SK-N-SH treated with all-trans-retinoic acid at 6 μM for 48 hours (cell line): ENCODE measurements around the gene VASH1.

Experiments
- ATAC-seq: fragments of 200-7000 bp; cut with Tn5 transposase; 3 replicates; pipeline ENCODE4 v1.9.1; 2020; ENCODE audit warnings: mild to moderate bottlenecking, moderate library complexity
- ARNTL ChIP-seq: fragments of 450-650 bp; formaldehyde crosslinking; IDR thresholded peaks from 2 replicates; pipeline ENCODE4 v1.5.0; 2020; ENCODE audit warnings: low read depth, mild to moderate bottlenecking, moderate library complexity, borderline replicate concordance
- BACH2 ChIP-seq: fragments of 250-450 bp; sonication (Bioruptor Pico); IDR thresholded peaks from 2 replicates; pipeline ENCODE4 v1.9.0; 2021; ENCODE audit warnings: mild to moderate bottlenecking, borderline replicate concordance
- CSDC2 ChIP-seq: fragments of 250-450 bp; sonication (Bioruptor Pico); IDR thresholded peaks from 2 replicates; pipeline ENCODE4 v1.5.0; 2020; ENCODE audit warnings: mild to moderate bottlenecking, moderate library complexity
- ESRRG ChIP-seq: fragments of 250-450 bp; sonication (Bioruptor Pico); IDR thresholded peaks from 2 replicates; pipeline ENCODE4 v1.6.1; 2021; ENCODE audit warnings: mild to moderate bottlenecking
- GLIS3 ChIP-seq: fragments of 250-450 bp; sonication (Bioruptor Pico); IDR thresholded peaks from 2 replicates; pipeline ENCODE4 v1.5.0; 2020; ENCODE audit warnings: mild to moderate bottlenecking, moderate library complexity
- ISL1 ChIP-seq: fragments of 250-450 bp; sonication (Bioruptor Pico); IDR thresholded peaks from 2 replicates; pipeline ENCODE4 v2.1.2; 2022; ENCODE audit warnings: mild to moderate bottlenecking, moderate library complexity
- OSR1 ChIP-seq: fragments of 250-450 bp; sonication (Bioruptor Pico); IDR thresholded peaks from 2 replicates; pipeline ENCODE4 v1.8.0; 2022; ENCODE audit warnings: moderate library complexity, mild to moderate bottlenecking, inconsistent platforms
- PPARA ChIP-seq: fragments of 250-450 bp; sonication (Bioruptor Pico); IDR thresholded peaks from 2 replicates; pipeline ENCODE4 v1.5.0; 2020; ENCODE audit warnings: mild to moderate bottlenecking, borderline replicate concordance
- RARB ChIP-seq: fragments of 250-450 bp; sonication (Bioruptor Pico); IDR thresholded peaks from 2 replicates; pipeline ENCODE4 v1.8.0; 2021; ENCODE audit warnings: mild to moderate bottlenecking, moderate library complexity
- SNAI2 ChIP-seq: fragments of 250-450 bp; sonication (Bioruptor Pico); IDR thresholded peaks from 2 replicates; pipeline ENCODE4 v1.5.0; 2020; ENCODE audit warnings: mild to moderate bottlenecking, moderate library complexity
- TCF4 ChIP-seq: fragments of 250-450 bp; sonication (Bioruptor Pico); IDR thresholded peaks from 2 replicates; pipeline ENCODE4 v1.8.0; 2021; ENCODE audit warnings: mild to moderate bottlenecking, moderate library complexity, borderline replicate concordance
- TOX ChIP-seq: fragments of 250-450 bp; sonication (Bioruptor Pico); IDR thresholded peaks from 2 replicates; pipeline ENCODE4 v1.8.0; 2021; ENCODE audit warnings: mild to moderate bottlenecking, moderate library complexity, borderline replicate concordance
- ZC3H10 ChIP-seq: fragments of 250-450 bp; sonication (Bioruptor Pico); IDR thresholded peaks from 2 replicates; pipeline ENCODE4 v1.5.1; 2021; ENCODE audit warnings: mild to moderate bottlenecking, moderate library complexity
- ZFP3 ChIP-seq: fragments of 250-450 bp; sonication (Bioruptor Pico); IDR thresholded peaks from 2 replicates; pipeline ENCODE4 v1.5.0; 2020; ENCODE audit warnings: mild to moderate bottlenecking, moderate library complexity
- ZFP30 ChIP-seq: fragments of 450-650 bp; formaldehyde crosslinking; IDR thresholded peaks from 2 replicates; pipeline ENCODE4 v1.5.0; 2022; ENCODE audit warnings: mild to moderate bottlenecking, moderate library complexity
- ZNF565 ChIP-seq: fragments of 450-650 bp; formaldehyde crosslinking; conservative IDR thresholded peaks from 2 replicates; pipeline ENCODE4 v1.5.0; 2020; ENCODE audit warnings: low read depth, mild to moderate bottlenecking, moderate library complexity
- ZNF70 ChIP-seq: fragments of 450-650 bp; formaldehyde crosslinking; IDR thresholded peaks from 2 replicates; pipeline ENCODE4 v1.5.0; 2020; ENCODE audit warnings: mild to moderate bottlenecking, moderate library complexity
- TF ChIP-seq, protein P1 (sequence below): fragments of 250-450 bp; sonication (Bioruptor Pico); IDR thresholded peaks from 2 replicates; pipeline ENCODE4 v1.8.0; 2021; ENCODE audit warnings: low read depth, mild to moderate bottlenecking, moderate library complexity, borderline replicate concordance
- TF ChIP-seq, protein P2 (sequence below): fragments of 250-450 bp; sonication (Bioruptor Pico); IDR thresholded peaks from 2 replicates; pipeline ENCODE4 v1.5.1; 2021; ENCODE audit warnings: mild to moderate bottlenecking, moderate library complexity
- TF ChIP-seq, protein P3 (sequence below): fragments of 250-450 bp; sonication (Bioruptor Pico); IDR thresholded peaks from 2 replicates; pipeline ENCODE4 v1.8.0; 2020; ENCODE audit warnings: mild to moderate bottlenecking, moderate library complexity, borderline replicate concordance
- TF ChIP-seq, protein P4 (sequence below): fragments of 250-450 bp; sonication (Bioruptor Pico); IDR thresholded peaks from 2 replicates; pipeline ENCODE4 v1.5.1; 2020; ENCODE audit warnings: low read depth, mild to moderate bottlenecking, moderate library complexity
- TF ChIP-seq, protein P5 (sequence below): fragments of 250-450 bp; sonication (Bioruptor Pico); IDR thresholded peaks from 2 replicates; pipeline ENCODE4 v1.5.0; 2020; ENCODE audit warnings: mild to moderate bottlenecking, moderate library complexity

VASH1 gene

DNA sequence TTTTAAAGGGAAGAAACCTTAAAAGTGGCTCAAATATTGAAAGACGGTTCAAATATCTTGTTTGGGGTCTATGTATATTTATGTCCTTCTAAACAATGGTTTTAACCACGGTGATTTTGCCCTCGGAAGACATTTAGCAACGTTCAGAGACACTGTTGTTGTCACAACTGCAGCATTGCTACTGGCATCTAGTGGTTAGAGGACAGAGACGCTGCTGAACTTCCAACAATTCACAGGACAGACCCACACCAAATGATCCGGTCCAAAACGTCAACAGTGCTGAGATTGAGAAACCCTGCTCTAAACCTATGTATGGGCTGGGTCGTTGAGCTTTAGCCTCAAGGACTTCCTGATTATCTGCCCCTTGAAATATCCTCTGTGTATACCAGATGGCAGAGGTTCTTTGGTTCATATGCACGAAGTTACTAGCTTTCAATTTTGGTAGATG lies 49.7 kb downstream of the VASH1 start:
- TF ChIP-seq ZNF70 (CRISPR knock-in tag) (no peak), ZFP3 (CRISPR knock-in tag) (peak; percentile 70; the same call in 1 of the 2 replicates)
- peak; percentile 50 for ATAC-seq

DNA sequence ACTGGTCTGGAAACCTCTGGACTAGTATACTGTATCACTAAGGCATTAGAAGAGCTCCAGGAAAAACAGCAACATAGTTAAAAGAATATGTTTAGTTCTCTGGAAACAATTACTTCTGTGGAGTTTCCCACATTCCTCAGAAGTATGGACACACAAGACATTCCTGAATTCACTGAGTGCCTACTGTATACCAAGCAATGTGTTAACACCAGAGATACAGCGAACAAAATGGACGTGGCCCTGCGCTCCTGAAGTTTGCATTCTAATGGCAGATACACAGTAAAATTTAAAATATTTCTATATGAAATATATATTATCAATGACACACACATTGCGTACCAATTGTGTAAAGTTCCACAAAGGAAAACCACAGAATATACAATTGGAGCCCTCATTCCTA lies 50.3 kb downstream of the VASH1 start:
- ATAC-seq = peak; percentile 20
- TF ChIP-seq OSR1 (no peak), GLIS3 (CRISPR knock-in tag) (no peak), ZC3H10 (CRISPR knock-in tag) (no peak), ISL1 (CRISPR knock-in tag) (no peak), ZNF565 (CRISPR knock-in tag) (no peak), ZNF70 (CRISPR knock-in tag) (no peak), BACH2 (CRISPR knock-in tag) (no peak), SNAI2 (CRISPR knock-in tag) (no peak), PPARA (CRISPR knock-in tag) (no peak), ZFP30 (no peak), CSDC2 (CRISPR knock-in tag) (no peak), ARNTL (no peak), ZFP3 (CRISPR knock-in tag) (no peak), TOX (CRISPR knock-in tag) (no peak), RARB (no peak)
- TF ChIP-seq, protein P1, sequence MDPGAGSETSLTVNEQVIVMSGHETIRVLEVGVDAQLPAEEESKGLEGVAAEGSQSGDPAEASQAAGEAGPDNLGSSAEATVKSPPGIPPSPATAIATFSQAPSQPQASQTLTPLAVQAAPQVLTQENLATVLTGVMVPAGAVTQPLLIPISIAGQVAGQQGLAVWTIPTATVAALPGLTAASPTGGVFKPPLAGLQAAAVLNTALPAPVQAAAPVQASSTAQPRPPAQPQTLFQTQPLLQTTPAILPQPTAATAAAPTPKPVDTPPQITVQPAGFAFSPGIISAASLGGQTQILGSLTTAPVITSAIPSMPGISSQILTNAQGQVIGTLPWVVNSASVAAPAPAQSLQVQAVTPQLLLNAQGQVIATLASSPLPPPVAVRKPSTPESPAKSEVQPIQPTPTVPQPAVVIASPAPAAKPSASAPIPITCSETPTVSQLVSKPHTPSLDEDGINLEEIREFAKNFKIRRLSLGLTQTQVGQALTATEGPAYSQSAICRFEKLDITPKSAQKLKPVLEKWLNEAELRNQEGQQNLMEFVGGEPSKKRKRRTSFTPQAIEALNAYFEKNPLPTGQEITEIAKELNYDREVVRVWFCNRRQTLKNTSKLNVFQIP (CRISPR knock-in tag) = no peak
- TF ChIP-seq, protein P2, sequence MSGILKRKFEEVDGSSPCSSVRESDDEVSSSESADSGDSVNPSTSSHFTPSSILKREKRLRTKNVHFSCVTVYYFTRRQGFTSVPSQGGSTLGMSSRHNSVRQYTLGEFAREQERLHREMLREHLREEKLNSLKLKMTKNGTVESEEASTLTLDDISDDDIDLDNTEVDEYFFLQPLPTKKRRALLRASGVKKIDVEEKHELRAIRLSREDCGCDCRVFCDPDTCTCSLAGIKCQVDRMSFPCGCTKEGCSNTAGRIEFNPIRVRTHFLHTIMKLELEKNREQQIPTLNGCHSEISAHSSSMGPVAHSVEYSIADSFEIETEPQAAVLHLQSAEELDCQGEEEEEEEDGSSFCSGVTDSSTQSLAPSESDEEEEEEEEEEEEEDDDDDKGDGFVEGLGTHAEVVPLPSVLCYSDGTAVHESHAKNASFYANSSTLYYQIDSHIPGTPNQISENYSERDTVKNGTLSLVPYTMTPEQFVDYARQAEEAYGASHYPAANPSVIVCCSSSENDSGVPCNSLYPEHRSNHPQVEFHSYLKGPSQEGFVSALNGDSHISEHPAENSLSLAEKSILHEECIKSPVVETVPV (CRISPR knock-in tag) = no peak
- TF ChIP-seq, protein P3, sequence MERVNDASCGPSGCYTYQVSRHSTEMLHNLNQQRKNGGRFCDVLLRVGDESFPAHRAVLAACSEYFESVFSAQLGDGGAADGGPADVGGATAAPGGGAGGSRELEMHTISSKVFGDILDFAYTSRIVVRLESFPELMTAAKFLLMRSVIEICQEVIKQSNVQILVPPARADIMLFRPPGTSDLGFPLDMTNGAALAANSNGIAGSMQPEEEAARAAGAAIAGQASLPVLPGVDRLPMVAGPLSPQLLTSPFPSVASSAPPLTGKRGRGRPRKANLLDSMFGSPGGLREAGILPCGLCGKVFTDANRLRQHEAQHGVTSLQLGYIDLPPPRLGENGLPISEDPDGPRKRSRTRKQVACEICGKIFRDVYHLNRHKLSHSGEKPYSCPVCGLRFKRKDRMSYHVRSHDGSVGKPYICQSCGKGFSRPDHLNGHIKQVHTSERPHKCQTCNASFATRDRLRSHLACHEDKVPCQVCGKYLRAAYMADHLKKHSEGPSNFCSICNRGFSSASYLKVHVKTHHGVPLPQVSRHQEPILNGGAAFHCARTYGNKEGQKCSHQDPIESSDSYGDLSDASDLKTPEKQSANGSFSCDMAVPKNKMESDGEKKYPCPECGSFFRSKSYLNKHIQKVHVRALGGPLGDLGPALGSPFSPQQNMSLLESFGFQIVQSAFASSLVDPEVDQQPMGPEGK (CRISPR knock-in tag) = no peak
- TF ChIP-seq, protein P4, sequence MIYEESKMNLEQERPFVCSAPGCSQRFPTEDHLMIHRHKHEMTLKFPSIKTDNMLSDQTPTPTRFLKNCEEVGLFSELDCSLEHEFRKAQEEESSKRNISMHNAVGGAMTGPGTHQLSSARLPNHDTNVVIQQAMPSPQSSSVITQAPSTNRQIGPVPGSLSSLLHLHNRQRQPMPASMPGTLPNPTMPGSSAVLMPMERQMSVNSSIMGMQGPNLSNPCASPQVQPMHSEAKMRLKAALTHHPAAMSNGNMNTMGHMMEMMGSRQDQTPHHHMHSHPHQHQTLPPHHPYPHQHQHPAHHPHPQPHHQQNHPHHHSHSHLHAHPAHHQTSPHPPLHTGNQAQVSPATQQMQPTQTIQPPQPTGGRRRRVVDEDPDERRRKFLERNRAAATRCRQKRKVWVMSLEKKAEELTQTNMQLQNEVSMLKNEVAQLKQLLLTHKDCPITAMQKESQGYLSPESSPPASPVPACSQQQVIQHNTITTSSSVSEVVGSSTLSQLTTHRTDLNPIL (CRISPR knock-in tag) = no peak
- TF ChIP-seq, protein P5, sequence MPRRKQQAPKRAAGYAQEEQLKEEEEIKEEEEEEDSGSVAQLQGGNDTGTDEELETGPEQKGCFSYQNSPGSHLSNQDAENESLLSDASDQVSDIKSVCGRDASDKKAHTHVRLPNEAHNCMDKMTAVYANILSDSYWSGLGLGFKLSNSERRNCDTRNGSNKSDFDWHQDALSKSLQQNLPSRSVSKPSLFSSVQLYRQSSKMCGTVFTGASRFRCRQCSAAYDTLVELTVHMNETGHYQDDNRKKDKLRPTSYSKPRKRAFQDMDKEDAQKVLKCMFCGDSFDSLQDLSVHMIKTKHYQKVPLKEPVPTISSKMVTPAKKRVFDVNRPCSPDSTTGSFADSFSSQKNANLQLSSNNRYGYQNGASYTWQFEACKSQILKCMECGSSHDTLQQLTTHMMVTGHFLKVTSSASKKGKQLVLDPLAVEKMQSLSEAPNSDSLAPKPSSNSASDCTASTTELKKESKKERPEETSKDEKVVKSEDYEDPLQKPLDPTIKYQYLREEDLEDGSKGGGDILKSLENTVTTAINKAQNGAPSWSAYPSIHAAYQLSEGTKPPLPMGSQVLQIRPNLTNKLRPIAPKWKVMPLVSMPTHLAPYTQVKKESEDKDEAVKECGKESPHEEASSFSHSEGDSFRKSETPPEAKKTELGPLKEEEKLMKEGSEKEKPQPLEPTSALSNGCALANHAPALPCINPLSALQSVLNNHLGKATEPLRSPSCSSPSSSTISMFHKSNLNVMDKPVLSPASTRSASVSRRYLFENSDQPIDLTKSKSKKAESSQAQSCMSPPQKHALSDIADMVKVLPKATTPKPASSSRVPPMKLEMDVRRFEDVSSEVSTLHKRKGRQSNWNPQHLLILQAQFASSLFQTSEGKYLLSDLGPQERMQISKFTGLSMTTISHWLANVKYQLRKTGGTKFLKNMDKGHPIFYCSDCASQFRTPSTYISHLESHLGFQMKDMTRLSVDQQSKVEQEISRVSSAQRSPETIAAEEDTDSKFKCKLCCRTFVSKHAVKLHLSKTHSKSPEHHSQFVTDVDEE (CRISPR knock-in tag) = no peak

DNA sequence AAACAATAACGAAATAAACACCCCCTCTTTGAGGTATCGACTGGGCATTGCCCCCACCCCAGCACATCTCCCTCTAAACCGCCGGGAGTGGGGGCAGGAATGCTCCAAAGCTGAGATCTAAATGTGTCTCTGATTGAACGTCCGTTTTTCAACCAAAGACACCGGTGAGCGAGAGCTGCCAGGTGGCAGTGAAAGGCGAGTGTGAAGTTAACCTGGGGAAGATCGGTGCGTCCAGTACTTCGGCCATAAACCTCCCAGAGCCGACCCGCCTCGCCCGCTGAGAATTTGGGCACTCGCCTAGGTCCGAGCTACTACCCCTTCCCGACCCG lies 50.8 kb downstream of the VASH1 start:
- ATAC-seq = peak; percentile 45
- TF ChIP-seq ARNTL = no peak
- TF ChIP-seq, protein P3 (CRISPR knock-in tag) = no peak
- TF ChIP-seq ZC3H10 (CRISPR knock-in tag) = no peak
- TF ChIP-seq BACH2 (CRISPR knock-in tag) = no peak
- TF ChIP-seq, protein P2 (CRISPR knock-in tag) = no peak
- TF ChIP-seq SNAI2 (CRISPR knock-in tag) = no peak
- TF ChIP-seq ISL1 (CRISPR knock-in tag) = no peak
- TF ChIP-seq ZNF565 (CRISPR knock-in tag) = no peak
- no peak for TF ChIP-seq TCF4 (CRISPR knock-in tag)
- TF ChIP-seq ZFP30 = no peak
- TF ChIP-seq ESRRG = no peak
- TF ChIP-seq, protein P1 (CRISPR knock-in tag) = no peak
- TF ChIP-seq ZNF70 (CRISPR knock-in tag) = no peak
- TF ChIP-seq ZFP3 (CRISPR knock-in tag) = no peak
- TF ChIP-seq GLIS3 (CRISPR knock-in tag) = no peak
